Measurements from ENCODE around the gene TAB2. TPM values are rescaled to one million over a fixed set of nuclear protein-coding genes. Genes with fewer than 3 reads are reported as not detected.

TAB2 gene
- total RNA-seq, 1 experiment from 2014 or later = 14.7 TPM

- Histone ChIP-seq H3K4me2 (ENCODE audit: low read length) (no peak overlapping the region), H3K9me2 (replicated peaks; ENCODE audit: low read length) (no peaks in the 10 kb centered on the region), H3F3A (ENCODE audit: low read length, unreplicated experiment) (no peaks in the 10 kb centered on the region), H4K20me1 (ENCODE audit: low read length) (no peaks in the 10 kb centered on the region), H3K27ac (ENCODE audit: low read length) (no peak overlapping the region), H3K79me2 (ENCODE audit: low read length) (no peaks in the 10 kb centered on the region), H3K9ac (ENCODE audit: low read length) (no peak overlapping the region), H3K4me3 (ENCODE audit: low read length) (no peak overlapping the region), H3K27me3 (ENCODE audit: low read length) (no peaks in the 10 kb centered on the region), H3K4me1 (ENCODE audit: insufficient read depth, low read length) (no peaks in the 10 kb centered on the region), H3K36me3 (ENCODE audit: low read depth, low read length) (no peaks in the 10 kb centered on the region), H2AFZ (ENCODE audit: low read length) (no peak overlapping the region), H3K9me3 (ENCODE audit: low read length) (no peaks in the 10 kb centered on the region)
- ATAC-seq (no peak), DNase-seq (no peak)
- POLR2A ChIA-PET (ENCODE audit: unreplicated experiment) = no interaction called here
- intact Hi-C loops (cut with micrococcal nuclease) = no loop called here
- TF ChIP-seq EZH2phosphoT487 (IDR thresholded peaks at IDR 0.05; ENCODE audit: borderline replicate concordance, low read length) (no peak), EZH2 (IDR thresholded peaks at IDR 0.05; ENCODE audit: low read length, unreplicated experiment) (no peak), CTCF (conservative IDR thresholded peaks at IDR 0.05; ENCODE audit: low read depth, low read length) (no peak)
- no TSS peak for BruUV-seq (replicated peaks)
- CTCF ChIA-PET = no interaction called here
These were observed 107.7 kb downstream of the TAB2 start for GRCh38 chr6:149425224-149425623.

- Histone ChIP-seq H3K4me3 (ENCODE audit: low read length) (no peak overlapping the region), H3K4me1 (ENCODE audit: insufficient read depth, low read length) (no peaks in the 10 kb centered on the region), H2AFZ (ENCODE audit: low read length) (no peak overlapping the region), H3K27me3 (ENCODE audit: low read length) (no peaks in the 10 kb centered on the region), H3K79me2 (ENCODE audit: low read length) (no peaks in the 10 kb centered on the region), H3K9me3 (ENCODE audit: low read length) (no peaks in the 10 kb centered on the region), H3K4me2 (ENCODE audit: low read length) (no peak overlapping the region), H3K9ac (ENCODE audit: low read length) (no peak overlapping the region), H3K27ac (ENCODE audit: low read length) (no peak overlapping the region), H3K9me2 (replicated peaks; ENCODE audit: low read length) (no peaks in the 10 kb centered on the region), H3K36me3 (ENCODE audit: low read depth, low read length) (no peaks in the 10 kb centered on the region), H4K20me1 (ENCODE audit: low read length) (no peaks in the 10 kb centered on the region), H3F3A (ENCODE audit: low read length, unreplicated experiment) (no peaks in the 10 kb centered on the region)
- no peak for DNase-seq
- no peak for TF ChIP-seq EZH2phosphoT487 (IDR thresholded peaks at IDR 0.05; ENCODE audit: borderline replicate concordance, low read length)
- TF ChIP-seq CTCF (conservative IDR thresholded peaks at IDR 0.05; ENCODE audit: low read depth, low read length) = no peak
- TF ChIP-seq EZH2 (IDR thresholded peaks at IDR 0.05; ENCODE audit: low read length, unreplicated experiment) = no peak
- POLR2A ChIA-PET (ENCODE audit: unreplicated experiment) = no interaction called here
- CTCF ChIA-PET = no interaction called here
- ATAC-seq = no peak
- no TSS peak for BruUV-seq (replicated peaks)
- intact Hi-C loops (cut with micrococcal nuclease) = no loop called here
These were observed 108.2 kb downstream of the TAB2 start for GRCh38 chr6:149425754-149426153.

- no peaks in the 10 kb centered on the region for H4K20me1 ChIP-seq (ENCODE audit: low read length)
- BruUV-seq (replicated peaks) = no TSS peak
- H2AFZ ChIP-seq (ENCODE audit: low read length) = no peak overlapping the region
- no peaks in the 10 kb centered on the region for H3K79me2 ChIP-seq (ENCODE audit: low read length)
- TF ChIP-seq CTCF (conservative IDR thresholded peaks at IDR 0.05; ENCODE audit: low read depth, low read length) = no peak
- no peak for TF ChIP-seq EZH2 (IDR thresholded peaks at IDR 0.05; ENCODE audit: low read length, unreplicated experiment)
- TF ChIP-seq EZH2phosphoT487 (IDR thresholded peaks at IDR 0.05; ENCODE audit: borderline replicate concordance, low read length) = no peak
- H3K27ac ChIP-seq (ENCODE audit: low read length) = no peak overlapping the region
- no peak overlapping the region for H3K4me2 ChIP-seq (ENCODE audit: low read length)
- POLR2A ChIA-PET (ENCODE audit: unreplicated experiment) = no interaction called here
- DNase-seq = no peak
- intact Hi-C loops (cut with micrococcal nuclease) = no loop called here
- no peaks in the 10 kb centered on the region for H3K36me3 ChIP-seq (ENCODE audit: low read depth, low read length)
- ATAC-seq = no peak
- H3K9ac ChIP-seq (ENCODE audit: low read length) = no peak overlapping the region
- H3F3A ChIP-seq (ENCODE audit: low read length, unreplicated experiment) = no peaks in the 10 kb centered on the region
- no peaks in the 10 kb centered on the region for H3K27me3 ChIP-seq (ENCODE audit: low read length)
- H3K9me2 ChIP-seq (replicated peaks; ENCODE audit: low read length) = no peaks in the 10 kb centered on the region
- no peaks in the 10 kb centered on the region for H3K4me1 ChIP-seq (ENCODE audit: insufficient read depth, low read length)
- CTCF ChIA-PET = no interaction called here
- H3K9me3 ChIP-seq (ENCODE audit: low read length) = no peaks in the 10 kb centered on the region
- H3K4me3 ChIP-seq (ENCODE audit: low read length) = no peak overlapping the region
These were observed 111.1 kb downstream of the TAB2 start for GRCh38 chr6:149428606-149429005.
